ENCODE results near the gene APC2. TPM values are rescaled to one million over a fixed set of nuclear protein-coding genes. Genes with fewer than 3 reads are reported as not detected.

Gene APC2
- total RNA-seq, 2 experiments from 2014 or later, result 0.02 to 0.10 TPM

- no peak for DNase-seq
- H3K27ac Mint-ChIP-seq, result no peak overlapping the region
- no peak overlapping the region for H3K4me3 Mint-ChIP-seq
- no peaks in the 10 kb centered on the region for H3K9me3 Mint-ChIP-seq
- H3K36me3 Mint-ChIP-seq (ENCODE audit: low read depth), result no peaks in the 10 kb centered on the region
- ChIA-PET CTCF (no interaction called here), POLR2A (no interaction called here)
- H3K27me3 Mint-ChIP-seq, result peaks cover 26% of the 10 kb centered on the region
- H3K4me1 Mint-ChIP-seq, result peaks cover 4% of the 10 kb centered on the region
These were observed 72.1 kb downstream of the APC2 start for GRCh38 chr19:1522061-1522460.

- ChIA-PET POLR2A (no interaction called here), CTCF (no interaction called here)
- no peak overlapping the region for H3K4me3 Mint-ChIP-seq
- no peak overlapping the region for H3K27ac Mint-ChIP-seq
- peaks cover 26% of the 10 kb centered on the region for H3K27me3 Mint-ChIP-seq
- no peak for DNase-seq
- H3K4me1 Mint-ChIP-seq, result peaks cover 4% of the 10 kb centered on the region
- no peaks in the 10 kb centered on the region for H3K36me3 Mint-ChIP-seq (ENCODE audit: low read depth)
- H3K9me3 Mint-ChIP-seq, result no peaks in the 10 kb centered on the region
These were observed 72.9 kb downstream of the APC2 start for GRCh38 chr19:1522838-1523237.

Other genes starting within 250 kb of the APC2 start
- 10 to 100 TPM; 71.7 to 82.0 TPM for gene STK11, start 244.3 kb upstream of the APC2 start, total RNA-seq
- gene CBARP, start 212.1 kb upstream of the APC2 start, total RNA-seq, result not detected
- gene ATP5F1D, start 208.4 kb upstream of the APC2 start, total RNA-seq, result 100 to 1,000 TPM; 151 to 166 TPM
- gene MIDN, start 201.5 kb upstream of the APC2 start, total RNA-seq, result 10 to 100 TPM; 58.0 to 65.7 TPM
- gene CIRBP, start 180.8 kb upstream of the APC2 start, total RNA-seq, result 100 to 1,000 TPM; 169 to 224 TPM
- 10 to 100 TPM; 47.8 to 51.5 TPM for gene FAM174C, start 174.6 kb upstream of the APC2 start, total RNA-seq
- gene EFNA2, start 164.2 kb upstream of the APC2 start, total RNA-seq, result not detected
- 100 to 1,000 TPM in 1 of 2 experiments, 10 to 100 TPM in 1; 99.3 to 103 TPM for gene NDUFS7, start 66.2 kb upstream of the APC2 start, total RNA-seq
- gene GAMT, start 48.6 kb upstream of the APC2 start, total RNA-seq, result 10 to 100 TPM; 23.0 to 25.9 TPM
- gene DAZAP1, start 42.5 kb upstream of the APC2 start, total RNA-seq, result 100 to 1,000 TPM; 235 to 241 TPM
- gene RPS15, start 11.7 kb upstream of the APC2 start, total RNA-seq, result 1,000 to 10,000 TPM; 1,158 to 1,387 TPM
- 10 to 100 TPM; 33.2 to 40.7 TPM for gene C19orf25, start 29.1 kb downstream of the APC2 start, total RNA-seq
- 1 to 10 TPM; 3.8 to 4.4 TPM for gene PCSK4, start 40.2 kb downstream of the APC2 start, total RNA-seq
- gene REEP6, start 41.1 kb downstream of the APC2 start, total RNA-seq, result 1 to 10 TPM; 1.6 to 1.8 TPM
- gene ADAMTSL5, start 62.9 kb downstream of the APC2 start, total RNA-seq, result 1 to 10 TPM; 4.2 to 5.4 TPM
- gene PLK5, start 74.0 kb downstream of the APC2 start, total RNA-seq, result not detected
- 10 to 100 TPM in 1 of 2 experiments, 1 to 10 TPM in 1; 10.0 to 12.1 TPM for gene MEX3D, start 118.2 kb downstream of the APC2 start, total RNA-seq
- gene MBD3, start 142.7 kb downstream of the APC2 start, total RNA-seq, result 10 to 100 TPM; 76.2 to 93.3 TPM
- 100 to 1,000 TPM; 144 to 184 TPM for gene UQCR11, start 155.3 kb downstream of the APC2 start, total RNA-seq
- gene TCF3, start 202.5 kb downstream of the APC2 start, total RNA-seq, result 10 to 100 TPM; 84.5 to 85.9 TPM